Left lobe of liver (tissue), 2 donors: ENCODE results near the gene PABPC1L. TPM values are rescaled to one million over a fixed set of nuclear protein-coding genes. Genes with fewer than 3 reads are reported as not detected.
"Not testable (repeated sequence)": the region's sequence is repeated elsewhere in the genome, so short reads cannot be mapped to it uniquely, and the experiment has no call there.

Source experiments
- ATAC-seq: fragments of 200-7000 bp; cut with Tn5 transposase; one replicate; pipeline ENCODE4 v1.9.1; 2020; ENCODE audit warnings: mild to moderate bottlenecking, moderate library complexity
- DNase-seq: peaks from one replicate; pipeline ENCODE4 v3.0.0-alpha.2; 2020; ENCODE audit warnings: low spot score
- total RNA-seq: library from RNA; stranded (reverse); gene quantifications from one replicate; pipeline ENCODE4 v1.2.1, GENCODE V29; 2021
- donor health status: DM: no; HTN: no; CAD: no; lungs with moderate emphysema.
- donor health status: DM: no; HTN: yes; CAD: no.

PABPC1L gene
- total RNA-seq = 37.3 TPM

GRCh38 chr20:44909872-44910689, at the start of gene PABPC1L:
Gene PABPC1L (plus strand): TSS chr20:44910060. CDS start chr20:44910144, 84 bp downstream.
- ATAC-seq = peak; percentile 90
- DNase-seq = peak; percentile 79

- no peak for DNase-seq
- ATAC-seq = peak; percentile 40
Observed at GRCh38 chr20:44861531-44862006, 48.3 kb upstream of the PABPC1L start.

- DNase-seq (no peak), ATAC-seq (no peak)
Observed at GRCh38 chr20:44862286-44862685, 47.6 kb upstream of the PABPC1L start.

- ATAC-seq, DNase-seq: not testable (repeated sequence)
Observed at GRCh38 chr20:44863365-44864084, 46.3 kb upstream of the PABPC1L start.

- not testable (repeated sequence) for DNase-seq, ATAC-seq
Observed at GRCh38 chr20:44864493-44864892, 45.4 kb upstream of the PABPC1L start.

GRCh38 chr20:44866703-44867335, 43.0 kb upstream of the PABPC1L start:
- DNase-seq (no peak), ATAC-seq (no peak)

GRCh38 chr20:44869471-44869870, 40.4 kb upstream of the PABPC1L start:
- no peak for DNase-seq
- no peak for ATAC-seq

- ATAC-seq, DNase-seq: not testable (repeated sequence)
Observed at GRCh38 chr20:44882360-44882759, 27.5 kb upstream of the PABPC1L start.

- DNase-seq (no peak), ATAC-seq (no peak)
Observed at GRCh38 chr20:44883214-44883902, 26.5 kb upstream of the PABPC1L start.

GRCh38 chr20:44884907-44885391, 24.9 kb upstream of the PABPC1L start:
- DNase-seq (no peak), ATAC-seq (no peak)

- ATAC-seq (peak; percentile 97), DNase-seq (peak; percentile 98)
Observed at GRCh38 chr20:44885392-44886265, 24.2 kb upstream of the PABPC1L start, which contains the start of gene YWHAB. Gene YWHAB (plus strand): TSS chr20:44885705. CDS start chr20:44901534, 15,829 bp downstream.

GRCh38 chr20:44886266-44886651, 23.6 kb upstream of the PABPC1L start:
- ATAC-seq = no peak
- DNase-seq = no peak

GRCh38 chr20:44886828-44887227, 23.0 kb upstream of the PABPC1L start:
- ATAC-seq (no peak), DNase-seq (no peak)

- no peak for DNase-seq
- ATAC-seq = no peak
Observed at GRCh38 chr20:44887466-44887865, 22.4 kb upstream of the PABPC1L start.

- no peak for DNase-seq
- ATAC-seq = no peak
Observed at GRCh38 chr20:44888226-44889103, 21.4 kb upstream of the PABPC1L start.

- DNase-seq (no peak), ATAC-seq (no peak)
Observed at GRCh38 chr20:44891826-44892225, 18.0 kb upstream of the PABPC1L start.

- no peak for ATAC-seq
- no peak for DNase-seq
Observed at GRCh38 chr20:44894959-44895358, 14.9 kb upstream of the PABPC1L start.

GRCh38 chr20:44896583-44896982, 13.3 kb upstream of the PABPC1L start:
- ATAC-seq (peak; percentile 54), DNase-seq (no peak)

- ATAC-seq (no peak), DNase-seq (no peak)
Observed at GRCh38 chr20:44897133-44897532, 12.7 kb upstream of the PABPC1L start.
